HCT116 (cell line): ENCODE measurements around the gene EID1. TPM values are rescaled to one million over a fixed set of nuclear protein-coding genes. Genes with fewer than 3 reads are reported as not detected.

Experiments used
- ATAC-seq: fragments of 200-7000 bp; cut with Tn5 transposase; 2 replicates; pipeline ENCODE4 v1.9.1; 2020; ENCODE audit warnings: mild to moderate bottlenecking, moderate library complexity
- BruUV-seq: library from RNA; stranded (reverse); fragments of 400-500 nt; replicated peaks from 2 replicates; lab custom pipeline; 2021; lab: Mats Ljungman, UMichigan
- CTCF ChIA-PET: fragments of 300-600 bp; sonication (Branson Sonifier 250); formaldehyde crosslinking; loops from one replicate; lab custom pipeline; 2021; ENCODE audit warnings: antibody characterized with exemption; lab: Charles Lee
- POLR2A ChIA-PET: fragments of 300-600, 350-600 bp; sonication (Branson Sonifier 250); formaldehyde crosslinking; loops from one replicate; lab custom pipeline; 2021; ENCODE audit warnings: antibody characterized with exemption; lab: Charles Lee
- RAD21 ChIA-PET, 2 experiments: fragments of 300-600 bp; sonication (Branson Sonifier 250); formaldehyde crosslinking; loops; one replicate each; lab custom pipeline; 2023; ENCODE audit warnings: low total read pairs in 2 of 2; ENCODE audit not compliant: uncharacterized antibody in 2 of 2, unreplicated experiment in 2 of 2, low non-redundant PET in 1 of 2; lab: Charles Lee
- DNase-seq: peaks from one replicate; pipeline ENCODE4 v3.0.0-alpha.2; 2010; ENCODE audit warnings: low read depth, low spot score
- H2AFZ ChIP-seq: fragments of 200-600 bp; shearing (Covaris generic), sonication (generic); 2 replicates; pipeline ENCODE4 v1.6.1; 2017; ENCODE audit warnings: low read depth, mixed run types, mixed read lengths, antibody characterized with exemption, low read length; ENCODE audit not compliant: poor library complexity, severe bottlenecking
- H3K27ac ChIP-seq: 2 replicates; pipeline ENCODE4 v1.5.1; 2012; ENCODE audit warnings: low read depth, low read length
- H3K27me3 ChIP-seq: fragments of 200-600 bp; sonication (generic); 2 replicates; pipeline ENCODE4 v1.6.1; 2016; ENCODE audit warnings: mixed run types, low read length, mixed read lengths; ENCODE audit not compliant: insufficient read depth
- H3K36me3 ChIP-seq, 2 experiments: fragments of 200-500 bp in 1 of 2; fragments of 200-600 bp in 1 of 2; sonication (Bioruptor generic) in 1 of 2; sonication (generic) in 1 of 2; 2 replicates each; pipeline versions ENCODE4 v1.5.1 to v1.6.1; 2014 to 2016; ENCODE audit warnings: low read length in 2 of 2, inconsistent platforms in 1 of 2, mixed read lengths in 1 of 2, mixed run types in 1 of 2; ENCODE audit not compliant: insufficient read depth in 2 of 2, control insufficient read depth in 1 of 2
- H3K4me1 ChIP-seq, 2 experiments: fragments of 200-600 bp in 1 of 2; sonication (generic) in 1 of 2; 2 replicates each; pipeline versions ENCODE4 v1.5.1 to v1.6.1; 2012 to 2017; ENCODE audit warnings: low read length in 2 of 2, inconsistent platforms in 1 of 2, mild to moderate bottlenecking in 1 of 2, mixed read lengths in 1 of 2, mixed run types in 1 of 2, moderate library complexity in 1 of 2; ENCODE audit not compliant: insufficient read depth in 2 of 2, control insufficient read depth in 1 of 2
- H3K4me2 ChIP-seq: fragments of 200-600 bp; sonication (generic); 2 replicates; pipeline ENCODE4 v1.6.1; 2017; ENCODE audit warnings: mixed run types, low read length, mixed read lengths
- H3K4me3 ChIP-seq, 2 experiments: fragments of 200-600 bp in 1 of 2; sonication (generic) in 1 of 2; replicated peaks in 1 of 2; 2 replicates each; pipeline ENCODE4 v1.5.1; 2011 to 2016; ENCODE audit warnings: low read length in 2 of 2, control low read depth in 1 of 2, low read depth in 1 of 2, mild to moderate bottlenecking in 1 of 2, mixed read lengths in 1 of 2, mixed run types in 1 of 2
- H3K79me2 ChIP-seq: fragments of 200-600 bp; sonication (generic); 2 replicates; pipeline ENCODE4 v1.6.1; 2017; ENCODE audit warnings: mild to moderate bottlenecking, mixed run types, low read length, moderate library complexity, mixed read lengths; ENCODE audit not compliant: insufficient read depth
- H3K9ac ChIP-seq: fragments of 200-600 bp; sonication (generic); 2 replicates; pipeline ENCODE4 v1.6.1; 2016; ENCODE audit warnings: low read length, mixed read lengths
- H3K9me2 ChIP-seq: fragments of 200-600 bp; sonication (generic), shearing (Covaris generic); 2 replicates; pipeline ENCODE4 v1.6.1; 2017; ENCODE audit warnings: mixed run types, mild to moderate bottlenecking, moderate library complexity; ENCODE audit not compliant: insufficient read depth
- H3K9me3 ChIP-seq, 2 experiments: fragments of 200-500 bp in 1 of 2; fragments of 200-600 bp in 1 of 2; sonication (Bioruptor generic) in 1 of 2; sonication (generic) in 1 of 2; 2 replicates each; pipeline ENCODE4 v1.6.1; 2014 to 2017; ENCODE audit warnings: low read length in 2 of 2, mixed read lengths in 2 of 2, inconsistent platforms in 1 of 2, low read depth in 1 of 2, mild to moderate bottlenecking in 1 of 2, mixed run types in 1 of 2, moderate library complexity in 1 of 2; ENCODE audit not compliant: control insufficient read depth in 1 of 2, insufficient read depth in 1 of 2
- H4K20me1 ChIP-seq: fragments of 200-600 bp; sonication (generic), shearing (Covaris generic); 2 replicates; pipeline ENCODE4 v1.6.1; 2017; ENCODE audit warnings: mixed run types, mild to moderate bottlenecking, moderate library complexity; ENCODE audit not compliant: insufficient read depth
- CBX3 ChIP-seq: IDR thresholded peaks from 2 replicates; pipeline ENCODE4 v1.6.1; 2012; ENCODE audit warnings: low read depth
- EZH2 ChIP-seq: fragments of 200-600 bp; sonication (generic); IDR thresholded peaks from 2 replicates; pipeline ENCODE4 v1.6.1; 2017; ENCODE audit warnings: antibody characterized with exemption, mixed run types
- EZH2phosphoT487 ChIP-seq: fragments of 200-600 bp; IDR thresholded peaks from 2 replicates; pipeline ENCODE4 v1.6.1; 2018; ENCODE audit warnings: antibody characterized with exemption, borderline replicate concordance
- MAX ChIP-seq: IDR thresholded peaks from 2 replicates; pipeline ENCODE4 v1.6.1; 2012
- POLR2A ChIP-seq: IDR thresholded peaks from 2 replicates; pipeline ENCODE4 v1.7.0; 2011; ENCODE audit warnings: borderline replicate concordance; ENCODE audit not compliant: insufficient read depth, insufficient read length; ENCODE audit errors: extremely low read depth
- REST ChIP-seq: IDR thresholded peaks from 2 replicates; pipeline ENCODE4 v1.6.1; 2012; ENCODE audit warnings: low read depth
- SIN3A ChIP-seq: IDR thresholded peaks from 2 replicates; pipeline ENCODE4 v1.6.1; 2012; ENCODE audit warnings: low read depth
- SP1 ChIP-seq: IDR thresholded peaks from 2 replicates; pipeline ENCODE4 v1.6.1; 2012; ENCODE audit warnings: low read depth
- SRF ChIP-seq: IDR thresholded peaks from 2 replicates; pipeline ENCODE4 v1.6.1; 2012; ENCODE audit warnings: low read depth
- ZNF274 ChIP-seq: fragments of 200-500 bp; sonication (Bioruptor generic); IDR thresholded peaks from 2 replicates; pipeline ENCODE4 v1.6.1; 2014; ENCODE audit warnings: mild to moderate bottlenecking, low read depth, low read length, inconsistent platforms
- intact Hi-C: fragments of 100-400 bp; cut with micrococcal nuclease; formaldehyde crosslinking; loops from 2 replicates; pipeline ENCODE4 v1.10.0; 2022
- total RNA-seq: library from RNA; stranded (reverse); gene quantifications from one replicate; pipeline ENCODE4 v1.2.1, GENCODE V29; 2021; ENCODE audit not compliant: unreplicated experiment

Gene EID1
- total RNA-seq, 1 experiment from 2014 or later, result 68.6 TPM

GRCh38 chr15:48875241-48875960 is 2.5 kb upstream of the EID1 start:
- no peak overlapping the region for H3K27ac ChIP-seq
- no TSS peak for BruUV-seq
- ATAC-seq (no peak), DNase-seq (no peak)
- ChIA-PET POLR2A (no interaction called here), RAD21 (no interaction called here), CTCF (no interaction called here)
- no peak for TF ChIP-seq CBX3
- TF ChIP-seq POLR2A, result no peak
- TF ChIP-seq EZH2phosphoT487, result no peak
- no peak for TF ChIP-seq SIN3A
- no peak overlapping the region for H3K4me2 ChIP-seq
- H3K9ac ChIP-seq, result no peak overlapping the region
- no peak overlapping the region for H3K4me3 ChIP-seq
- intact Hi-C loops, result no loop called here
- no peaks in the 10 kb centered on the region for H3K36me3 ChIP-seq
- no peak overlapping the region for H2AFZ ChIP-seq
- peaks cover 3 to 11% of the 10 kb centered on the region in 2 experiments; a peak in 2 of 4 replicates for H3K4me1 ChIP-seq
- peaks cover 17% of the 10 kb centered on the region for H3K79me2 ChIP-seq
- peaks cover 6% of the 10 kb centered on the region; the same call in 1 of the 2 replicates for H4K20me1 ChIP-seq
- H3K9me3 ChIP-seq, result no peaks in the 10 kb centered on the region
- H3K9me2 ChIP-seq, result no peaks in the 10 kb centered on the region
- no peaks in the 10 kb centered on the region for H3K27me3 ChIP-seq

GRCh38 chr15:48876057-48876456 is 1.9 kb upstream of the EID1 start:
- H3K4me1 ChIP-seq, result peaks cover 3 to 11% of the 10 kb centered on the region in 2 experiments; a peak in 2 of 4 replicates
- H4K20me1 ChIP-seq, result peaks cover 6% of the 10 kb centered on the region; the same call in 1 of the 2 replicates
- H3K79me2 ChIP-seq, result peaks cover 17% of the 10 kb centered on the region
- BruUV-seq, result no TSS peak
- H3K9ac ChIP-seq, result no peak overlapping the region
- no peaks in the 10 kb centered on the region for H3K36me3 ChIP-seq
- no peaks in the 10 kb centered on the region for H3K9me2 ChIP-seq
- no peak for TF ChIP-seq SP1
- TF ChIP-seq SRF, result no peak
- no peak for TF ChIP-seq EZH2
- TF ChIP-seq ZNF274, result no peak
- TF ChIP-seq MAX, result no peak
- TF ChIP-seq REST, result no peak
- RAD21 ChIA-PET, result no interaction called here
- no peak overlapping the region for H2AFZ ChIP-seq
- CTCF ChIA-PET, result no interaction called here
- no peak overlapping the region for H3K27ac ChIP-seq
- POLR2A ChIA-PET, result no interaction called here
- H3K9me3 ChIP-seq, result no peaks in the 10 kb centered on the region
- no peak for DNase-seq
- no peak overlapping the region for H3K4me3 ChIP-seq
- H3K27me3 ChIP-seq, result no peaks in the 10 kb centered on the region
- no peak for ATAC-seq
- intact Hi-C loops, result no loop called here
- H3K4me2 ChIP-seq, result no peak overlapping the region
